ENCODE measurements around the gene TSPEAR. TPM values are rescaled to one million over a fixed set of nuclear protein-coding genes. Genes with fewer than 3 reads are reported as not detected.

The TSPEAR gene
- total RNA-seq, 1 donor from 2014 or later, result not detected

DNA sequence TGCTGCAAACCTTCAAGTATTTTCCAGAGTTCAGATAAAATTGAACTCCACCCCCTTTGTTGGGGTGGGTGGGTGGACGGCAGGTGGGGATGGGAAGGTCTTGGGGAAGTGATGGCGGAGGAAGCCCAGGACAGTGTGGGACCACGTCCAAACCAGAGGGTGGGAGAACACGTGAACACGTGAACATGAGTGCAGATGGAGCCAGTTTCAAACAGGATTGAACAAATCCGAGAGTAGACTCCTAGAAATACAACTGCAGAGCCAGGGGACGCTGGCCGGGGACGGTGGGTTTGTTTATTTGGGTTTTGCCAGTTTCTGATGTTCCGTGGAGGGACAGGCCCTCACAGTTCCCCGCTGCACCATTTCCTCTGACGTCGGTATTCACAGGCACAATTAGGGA, 163.0 kb downstream of the TSPEAR start:
- DNase-seq (ENCODE audit: low read depth), result no peak

DNA sequence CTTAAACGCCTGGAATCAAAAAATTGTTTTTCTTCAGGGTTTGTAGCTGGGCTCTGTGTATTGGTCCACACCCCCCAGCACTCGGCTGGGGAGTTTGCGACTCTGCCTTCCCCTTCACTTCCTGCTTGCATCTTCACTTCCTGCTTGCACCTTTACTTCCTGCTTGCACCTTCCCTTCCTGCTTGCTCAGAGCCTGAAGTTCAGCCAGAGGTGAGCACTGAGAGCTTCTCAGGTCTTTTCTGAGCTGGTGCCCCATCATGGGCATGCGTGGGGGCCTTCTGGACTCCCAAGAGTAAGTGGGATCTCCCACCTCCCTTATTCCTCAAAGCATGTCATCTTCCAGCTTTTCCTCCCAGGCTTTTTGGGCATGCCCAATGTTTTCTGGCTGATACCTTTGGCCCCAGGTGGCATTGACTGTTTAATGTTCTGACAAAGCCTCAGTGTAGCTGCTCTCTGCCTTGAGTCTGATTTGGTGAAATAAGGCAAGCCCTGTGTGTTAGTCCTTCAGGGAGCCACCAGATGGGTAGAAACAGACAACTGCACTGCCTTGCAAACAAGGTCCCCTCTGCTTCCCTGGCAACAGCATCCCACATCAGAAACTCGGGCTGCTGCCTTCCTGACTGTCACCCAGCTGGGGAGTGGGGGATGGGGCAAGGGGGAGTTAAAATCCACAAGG, 163.6 kb downstream of the TSPEAR start:
- DNase-seq (ENCODE audit: low read depth), result no peak

DNA sequence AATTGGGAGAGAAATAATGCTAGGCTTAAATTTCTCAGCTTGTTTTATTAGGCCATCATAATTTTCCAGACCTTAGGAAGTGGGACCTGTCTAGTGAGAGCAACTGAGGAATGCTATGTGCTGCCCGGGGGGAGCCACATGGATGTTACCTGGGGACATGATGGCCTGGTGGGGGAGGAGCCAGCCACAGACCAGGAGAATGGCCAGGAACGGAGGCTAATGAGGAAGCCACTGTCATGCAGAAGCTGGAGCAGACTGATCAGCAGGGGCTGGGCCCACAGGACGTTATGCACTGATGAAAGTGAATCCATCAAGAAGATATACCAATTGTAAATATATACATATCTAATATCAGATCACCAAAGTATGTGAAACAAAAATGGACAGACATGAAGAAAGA, 166.8 kb downstream of the TSPEAR start:
- DNase-seq (ENCODE audit: low read depth), result no peak

DNA sequence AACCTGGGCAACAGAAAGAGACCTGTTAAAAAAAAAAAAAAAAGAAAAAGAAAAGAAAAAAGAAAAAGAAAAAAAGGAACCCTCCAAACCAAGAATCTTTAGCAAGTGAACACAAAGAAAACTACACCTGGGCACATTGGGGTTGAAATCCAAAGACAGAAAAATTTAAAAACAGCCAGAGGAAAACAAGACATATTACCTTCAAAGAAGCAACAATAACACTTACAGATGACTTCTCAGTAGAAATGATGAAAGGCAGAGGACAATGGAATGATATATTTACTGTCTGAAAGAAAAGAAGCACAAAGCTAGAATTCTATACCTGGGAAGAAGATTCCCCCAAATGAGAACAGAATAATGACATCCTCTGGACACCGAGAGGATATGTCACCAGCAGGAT, 168.7 kb downstream of the TSPEAR start:
- DNase-seq (ENCODE audit: low read depth), result no peak

DNA sequence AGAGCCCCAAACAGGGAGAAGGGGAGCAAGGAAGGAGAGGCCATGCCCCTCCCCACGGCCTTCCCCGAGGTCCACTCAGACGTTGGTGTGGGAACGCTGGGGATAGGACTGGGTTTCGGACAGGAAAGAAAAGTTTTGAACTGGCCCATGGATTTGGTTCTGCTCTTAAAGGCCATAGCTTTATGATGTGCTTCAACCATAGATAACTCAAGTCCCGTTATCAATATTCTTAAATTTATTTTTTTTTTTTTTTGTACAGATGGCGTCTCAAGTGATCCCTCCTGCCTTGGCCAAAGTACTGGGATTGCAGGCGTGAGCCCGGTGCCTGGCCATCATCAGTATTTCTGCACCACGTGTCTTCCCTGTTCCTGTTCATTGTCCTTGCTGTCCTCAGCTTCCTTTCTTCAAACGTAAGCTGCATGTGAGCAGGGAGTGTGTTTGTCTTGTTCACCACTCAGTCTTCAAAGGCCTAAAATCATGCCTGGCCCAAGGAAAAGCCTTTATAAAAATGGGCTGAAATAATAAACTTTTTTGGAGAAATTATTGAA, 170.6 kb downstream of the TSPEAR start:
- DNase-seq (ENCODE audit: low read depth), result no peak

DNA sequence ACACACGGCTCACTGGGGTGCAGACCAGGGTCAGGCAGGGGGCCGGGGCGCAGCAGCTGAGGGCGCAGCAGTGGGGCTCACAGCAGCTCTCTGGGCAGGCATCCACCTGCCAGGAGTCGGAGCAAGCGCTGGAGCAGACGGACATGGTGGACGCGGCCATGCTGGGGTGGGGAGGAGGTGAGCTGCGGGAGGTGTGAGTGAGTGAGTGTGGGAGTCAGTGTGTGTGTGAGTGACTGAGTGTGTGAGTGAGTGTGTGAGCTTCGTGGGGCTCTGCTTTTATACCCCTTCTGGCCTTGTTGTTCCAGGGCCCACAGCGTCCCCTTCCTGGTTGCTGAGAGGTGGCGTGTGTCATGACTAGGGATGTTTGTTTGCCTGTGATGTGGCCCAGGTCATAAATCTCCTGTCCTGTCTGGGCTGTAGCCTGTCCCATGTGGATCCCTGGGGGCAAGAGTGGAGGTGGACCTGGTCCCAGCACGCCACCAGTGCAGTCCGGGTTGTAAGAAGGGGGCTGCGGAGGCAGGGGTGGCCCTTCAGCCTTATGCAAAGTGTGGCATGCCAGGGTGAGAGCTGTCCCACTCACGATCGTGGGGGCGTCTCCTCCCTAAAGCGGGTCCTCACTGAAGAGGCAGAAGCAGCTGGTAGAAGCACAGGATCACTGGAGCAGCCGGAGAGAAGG, 171.2 kb downstream of the TSPEAR start, which contains the start of gene KRTAP10-1:
Gene KRTAP10-1 (minus strand): TSS at position 205 of the 676 bp plus-strand sequence. CDS start 45 bp downstream, at position 160.
- no peak for DNase-seq (ENCODE audit: low read depth)

DNA sequence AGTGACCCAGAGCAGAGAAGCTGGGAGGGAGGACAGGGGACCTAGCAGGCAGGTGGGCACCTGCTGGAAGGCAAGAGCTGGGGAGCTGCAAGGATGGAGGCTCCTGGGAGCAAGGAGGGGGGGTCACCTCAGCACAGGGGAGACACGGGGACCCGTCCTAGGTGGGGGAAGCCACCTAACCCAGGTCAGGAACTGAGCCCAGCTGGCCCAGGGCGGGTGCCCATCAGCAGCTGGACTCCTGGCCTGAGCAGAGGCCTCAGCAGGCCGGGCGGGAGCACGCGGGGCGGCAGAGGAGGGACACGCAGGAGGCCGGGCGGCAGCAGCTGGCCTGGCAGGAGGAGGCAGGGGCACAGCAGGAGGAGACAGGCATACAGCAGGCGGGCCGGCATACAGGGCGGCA, 172.3 kb downstream of the TSPEAR start:
- no peak for DNase-seq (ENCODE audit: low read depth)

DNA sequence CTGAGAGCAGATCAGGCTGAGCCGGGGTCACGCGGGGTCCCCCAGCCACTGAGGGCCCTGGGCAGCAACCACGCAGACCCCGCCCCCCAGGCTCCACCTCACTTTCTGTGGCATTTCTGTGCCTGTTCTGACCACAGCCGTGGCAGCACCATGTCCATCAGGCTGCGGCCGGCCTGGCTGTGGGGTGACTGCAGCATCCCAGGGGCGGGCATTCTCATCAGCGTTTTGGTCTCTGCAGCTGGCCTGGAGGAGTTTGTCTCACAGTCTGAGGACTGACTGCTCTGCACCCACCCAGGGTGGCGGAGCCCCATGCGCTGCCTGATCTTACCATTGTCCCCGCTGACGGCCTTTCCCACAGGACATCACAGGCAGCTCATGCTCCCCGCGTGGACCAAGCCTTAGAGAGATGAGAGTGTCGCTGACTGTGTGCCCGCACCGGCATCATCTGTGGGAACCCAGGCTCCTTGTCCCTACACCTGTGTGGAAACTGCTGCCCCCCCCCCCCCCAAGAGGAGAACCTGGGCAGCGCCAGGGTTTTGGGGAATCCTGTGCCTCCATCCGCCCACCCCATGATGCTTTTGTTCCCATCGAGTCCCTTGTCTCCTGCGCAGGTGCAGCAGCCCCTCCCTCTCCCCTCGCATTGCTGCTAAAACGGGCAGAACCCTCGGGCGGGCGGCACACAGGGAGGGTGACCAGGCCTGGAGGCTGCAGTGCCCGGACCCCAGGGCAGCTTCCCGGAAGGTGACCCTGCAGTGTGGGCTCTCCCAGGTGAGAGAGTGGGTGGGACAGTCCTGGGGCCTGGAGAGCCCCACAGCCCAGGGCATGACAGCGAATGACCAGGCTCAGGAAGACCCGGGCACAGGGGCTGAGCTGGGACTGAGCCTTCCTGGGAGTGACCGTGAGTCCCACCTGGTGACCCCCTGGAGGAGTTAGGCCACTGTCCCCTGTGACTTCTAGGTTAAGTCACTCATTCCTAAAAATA, 173.2 kb downstream of the TSPEAR start:
- DNase-seq (ENCODE audit: low read depth), result no peak

DNA sequence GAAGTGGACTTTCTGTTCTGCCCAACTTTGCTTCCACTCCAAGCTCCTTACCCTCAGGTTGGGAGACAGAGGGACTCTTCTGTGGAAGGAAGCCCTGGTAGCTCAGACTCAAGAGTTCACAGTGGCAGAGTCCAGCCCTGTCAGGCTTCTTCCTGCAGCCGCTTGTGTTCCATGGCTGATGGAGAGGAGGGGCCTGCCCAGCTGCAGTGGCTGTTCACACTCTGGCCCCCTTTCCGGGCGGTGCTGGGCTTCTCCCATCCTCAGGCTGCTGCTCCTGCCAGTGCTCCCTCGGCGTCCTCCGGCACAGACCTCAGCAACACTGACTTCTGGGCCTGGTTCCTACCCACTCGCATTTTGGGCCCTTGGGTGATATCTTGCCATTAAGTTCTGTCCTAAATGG, 175.4 kb downstream of the TSPEAR start:
- DNase-seq (ENCODE audit: low read depth), result no peak

DNA sequence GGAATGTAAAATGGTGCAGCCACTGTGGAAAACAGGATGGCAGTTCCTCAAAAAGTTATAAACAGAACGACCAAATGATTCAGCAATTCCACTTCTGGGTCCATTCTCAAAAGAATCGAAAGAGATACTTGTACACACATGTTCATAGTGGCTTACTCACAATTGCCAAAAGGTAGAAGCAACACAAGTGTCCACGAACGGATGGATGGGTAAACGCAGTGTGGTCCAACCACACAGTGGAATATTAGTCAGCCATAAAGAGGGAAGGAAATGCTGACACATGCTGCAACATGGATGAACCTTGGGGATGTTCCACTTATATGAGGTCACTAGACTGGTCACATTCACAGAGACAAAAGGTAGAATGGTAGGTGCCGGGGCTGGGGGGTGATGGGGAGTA, 176.7 kb downstream of the TSPEAR start:
- no peak for DNase-seq (ENCODE audit: low read depth)

DNA sequence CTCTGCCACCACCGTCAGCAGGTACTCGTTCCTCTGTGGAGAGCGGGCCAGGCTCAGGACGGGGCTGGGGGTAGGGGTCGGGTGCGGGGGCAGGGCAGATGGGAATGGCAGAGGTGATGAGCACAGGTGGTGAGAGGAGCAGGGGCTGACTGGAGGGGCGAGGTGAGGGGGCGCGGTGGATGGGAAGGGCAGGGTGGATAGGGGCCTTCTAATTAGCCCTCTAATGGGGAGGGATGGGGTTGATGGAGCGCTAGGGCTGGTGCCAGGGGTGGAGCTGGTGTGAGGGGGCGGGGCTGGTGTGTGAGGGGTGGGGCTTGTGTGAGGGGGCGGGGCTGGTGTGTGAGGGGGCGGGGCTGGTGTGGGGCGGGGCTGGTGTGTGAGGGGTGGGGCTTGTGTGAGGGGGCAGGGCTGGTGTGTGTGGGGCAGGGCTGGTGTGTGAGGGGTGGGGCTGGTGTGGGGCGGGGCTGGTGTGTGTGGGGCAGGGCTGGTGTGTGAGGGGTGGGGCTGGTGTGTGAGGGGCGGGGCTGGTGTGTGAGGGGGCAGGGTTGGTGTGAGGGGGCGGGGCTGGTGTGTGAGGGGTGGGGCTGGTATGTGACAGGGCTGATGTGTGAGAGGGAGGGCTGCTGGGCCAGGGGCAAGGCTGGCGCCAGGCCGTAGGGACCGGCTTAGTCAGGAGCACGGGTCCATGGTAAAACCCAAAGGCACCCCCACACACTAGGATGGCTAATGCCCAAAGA, 177.3 kb downstream of the TSPEAR start:
- no peak for DNase-seq (ENCODE audit: low read depth)

DNA sequence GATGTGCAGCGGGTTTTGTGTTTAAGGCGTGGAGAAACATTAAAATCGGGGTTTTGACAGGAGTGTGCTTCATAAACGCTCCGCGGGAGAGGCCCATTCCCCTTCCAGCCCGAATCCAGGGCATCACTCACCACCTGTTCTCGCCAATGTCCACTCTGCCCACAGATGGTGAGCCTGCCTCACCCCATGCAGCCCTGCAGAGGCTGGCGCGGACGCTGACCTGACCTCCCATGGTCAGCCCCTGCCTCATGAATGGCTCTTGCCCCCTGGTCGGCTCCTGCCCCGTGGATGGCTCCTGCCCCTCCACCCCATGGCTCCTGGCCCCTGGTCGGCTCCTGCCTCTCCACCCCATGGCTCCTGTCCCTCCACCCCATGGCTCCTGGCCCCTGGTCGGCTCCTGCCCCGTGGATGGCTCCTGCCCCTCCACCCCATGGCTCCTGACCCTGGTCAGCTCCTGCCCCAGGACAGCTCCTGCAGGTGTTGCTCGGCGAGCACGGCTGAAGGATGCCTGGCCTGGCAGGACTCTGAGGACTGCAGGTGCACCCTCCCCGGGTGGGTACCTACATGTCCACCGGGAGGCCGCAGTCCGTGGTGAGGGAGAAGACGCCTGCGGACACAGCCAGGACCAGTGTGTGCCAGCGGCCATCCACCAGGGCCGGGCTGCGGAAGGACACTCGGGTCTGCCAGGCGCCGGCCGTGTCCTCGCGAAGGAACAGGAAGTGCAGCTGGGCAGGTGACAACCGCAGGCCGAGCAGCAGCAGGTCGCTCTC, 178.1 kb downstream of the TSPEAR start:
- DNase-seq (ENCODE audit: low read depth), result no peak

DNA sequence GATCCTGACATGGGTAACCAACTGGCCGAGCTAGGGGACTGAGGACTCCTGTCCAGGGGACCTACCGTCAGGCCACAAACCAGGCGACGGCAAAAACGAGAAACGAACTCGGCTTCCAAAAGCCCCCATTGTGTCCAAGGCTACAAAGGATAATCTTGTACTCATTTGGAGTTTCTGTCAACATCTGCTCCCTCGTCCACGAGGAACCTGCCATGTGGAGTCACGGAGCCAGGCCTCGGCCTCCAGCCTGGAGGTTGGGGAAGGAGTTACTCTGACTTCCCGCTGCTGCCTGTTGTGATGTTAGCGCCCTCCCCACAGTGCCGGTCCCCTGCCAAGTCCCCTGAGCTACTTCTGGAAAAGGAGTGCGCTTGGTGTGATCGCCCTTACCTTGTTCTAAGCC, 178.7 kb downstream of the TSPEAR start:
- DNase-seq (ENCODE audit: low read depth), result no peak

DNA sequence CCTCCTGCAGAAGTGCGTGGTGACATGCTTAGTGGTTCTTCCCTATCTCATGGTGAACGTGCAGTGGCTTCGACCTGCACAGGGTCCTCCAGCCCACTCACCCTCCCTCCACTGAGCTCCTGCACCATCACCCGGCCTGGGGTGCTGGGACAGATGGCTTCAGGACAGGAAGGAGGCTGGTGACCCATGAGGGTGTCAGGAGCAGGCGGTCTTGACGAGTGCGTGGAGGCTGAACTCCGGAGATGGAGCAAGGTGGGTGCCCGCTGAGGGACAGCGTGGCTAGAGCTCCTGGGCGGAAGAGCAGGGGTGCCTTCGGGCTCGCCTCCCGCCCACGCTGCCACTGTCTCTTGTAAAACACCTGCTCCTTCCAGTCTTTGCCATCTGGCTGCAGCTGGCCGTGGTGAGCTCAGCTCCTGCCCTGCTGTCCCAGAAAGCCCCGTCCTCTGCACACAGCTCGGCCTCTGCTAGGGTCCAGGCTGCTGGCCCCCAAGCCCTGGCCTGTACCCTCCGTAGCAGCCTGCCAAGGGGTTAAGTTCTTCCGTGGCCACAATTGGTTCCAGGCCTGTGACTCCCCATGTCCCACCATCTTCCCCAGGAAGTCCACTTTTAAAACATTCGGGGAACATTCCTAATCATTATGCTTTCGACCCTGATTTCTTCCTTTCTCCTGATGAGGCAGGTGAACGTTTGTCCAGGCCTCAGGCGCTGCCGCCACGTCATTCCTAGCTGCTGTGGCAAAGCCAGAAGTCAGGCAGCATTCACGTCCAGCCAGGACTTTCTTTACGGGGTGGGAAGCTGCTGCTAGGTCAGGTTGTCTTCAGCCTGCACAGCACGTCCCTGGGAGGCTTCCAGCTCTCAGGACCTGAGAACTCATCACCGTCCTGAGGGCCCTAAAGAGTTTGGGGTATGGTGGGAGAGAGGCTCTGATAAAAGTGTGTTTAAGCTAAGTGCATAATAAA, 179.5 kb downstream of the TSPEAR start:
- DNase-seq (ENCODE audit: low read depth), result no peak

DNA sequence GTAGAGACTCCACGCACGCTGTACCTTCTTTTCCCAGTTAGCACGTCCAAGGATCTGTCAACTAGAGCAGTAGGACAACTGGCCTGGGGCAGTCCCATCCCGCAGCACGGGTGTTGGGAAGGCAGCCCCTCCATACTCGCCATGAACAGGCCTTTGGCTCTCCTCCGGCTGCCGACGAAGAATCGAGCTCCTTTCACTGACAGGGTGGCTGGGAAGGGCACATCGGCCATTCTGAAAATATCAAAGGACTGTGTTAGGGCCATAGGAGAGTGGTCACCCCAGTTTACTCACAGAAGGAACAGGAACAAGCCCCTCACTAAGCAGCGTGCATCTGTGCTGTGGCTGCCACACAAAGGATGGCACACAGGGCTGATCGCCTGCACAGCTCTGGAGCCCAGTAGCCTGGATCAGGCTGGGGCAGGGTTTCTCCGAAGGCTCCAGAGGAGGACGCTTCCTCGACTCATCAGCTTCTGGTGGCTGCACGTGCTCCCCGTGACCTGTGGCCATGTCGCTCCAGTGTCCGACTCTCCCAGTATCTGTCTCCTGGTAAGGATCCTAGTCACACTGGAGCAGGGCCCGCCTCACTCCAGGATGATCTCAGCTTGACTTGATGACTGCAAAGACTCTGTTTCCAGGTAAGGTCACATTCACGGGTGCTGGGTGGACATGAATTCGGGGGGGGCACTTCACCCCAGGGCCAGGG, 180.3 kb downstream of the TSPEAR start:
- no peak for DNase-seq (ENCODE audit: low read depth)

DNA sequence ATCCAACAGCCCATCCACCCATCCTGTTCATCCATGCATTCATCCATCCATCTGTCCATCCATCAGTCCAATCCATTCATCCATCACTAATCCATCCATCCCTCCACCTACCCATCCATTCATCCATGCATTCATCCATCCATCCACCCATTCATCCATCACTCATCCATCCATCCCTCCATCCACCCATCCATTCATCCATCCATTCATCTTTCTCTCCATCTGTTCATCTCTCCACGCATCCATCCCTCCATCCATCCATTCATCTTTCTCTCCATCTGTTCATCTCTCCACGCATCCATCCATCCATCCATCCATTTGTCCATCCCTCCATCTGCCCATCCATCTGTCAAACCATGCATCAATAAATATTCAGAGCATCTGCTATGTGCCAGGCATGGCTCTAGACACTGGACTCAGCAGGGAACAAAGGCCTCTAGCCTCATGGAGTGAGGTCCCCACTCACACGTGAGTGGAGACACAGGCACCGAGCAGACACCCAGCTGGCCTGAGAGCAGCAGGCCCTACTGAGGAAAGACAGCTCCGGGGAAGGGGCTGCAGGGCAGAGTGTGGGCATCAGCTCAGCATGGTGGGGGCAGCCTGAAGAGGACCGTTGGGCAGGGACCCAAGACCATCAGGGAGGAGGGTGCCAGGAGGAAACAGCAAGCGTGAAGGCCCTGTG, 181.0 kb downstream of the TSPEAR start:
- DNase-seq (ENCODE audit: low read depth), result no peak

DNA sequence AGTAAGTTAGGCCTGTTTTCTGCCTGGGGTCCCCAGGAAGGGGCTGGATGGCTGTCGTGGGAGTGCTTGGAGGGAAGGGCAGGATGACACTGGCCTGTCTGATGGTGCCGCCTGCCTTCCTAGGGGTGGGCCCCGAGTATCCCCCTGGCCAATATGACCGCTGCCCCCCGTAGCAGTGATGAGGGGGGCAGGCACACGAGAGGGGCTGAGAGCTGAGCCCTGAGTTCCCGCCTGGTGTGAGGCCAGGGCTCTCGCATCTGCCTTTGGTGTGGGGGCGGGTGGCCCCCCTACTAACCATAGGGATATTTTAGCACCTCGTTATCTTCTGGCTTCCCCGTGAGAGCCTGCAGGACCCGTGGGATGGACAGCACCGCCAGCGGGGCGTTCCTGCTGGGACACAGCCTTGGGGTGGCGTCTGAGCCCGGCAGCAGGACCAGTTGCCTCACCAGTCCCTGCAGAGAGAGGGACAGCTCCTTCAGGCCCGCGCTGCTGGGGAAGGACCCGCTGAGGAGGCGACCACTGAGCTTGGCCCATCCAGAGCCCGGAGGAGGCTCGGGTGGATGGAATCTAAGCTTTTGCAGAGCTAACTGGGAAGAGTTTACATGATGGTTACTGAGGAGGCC, 181.8 kb downstream of the TSPEAR start:
- DNase-seq (ENCODE audit: low read depth), result no peak

DNA sequence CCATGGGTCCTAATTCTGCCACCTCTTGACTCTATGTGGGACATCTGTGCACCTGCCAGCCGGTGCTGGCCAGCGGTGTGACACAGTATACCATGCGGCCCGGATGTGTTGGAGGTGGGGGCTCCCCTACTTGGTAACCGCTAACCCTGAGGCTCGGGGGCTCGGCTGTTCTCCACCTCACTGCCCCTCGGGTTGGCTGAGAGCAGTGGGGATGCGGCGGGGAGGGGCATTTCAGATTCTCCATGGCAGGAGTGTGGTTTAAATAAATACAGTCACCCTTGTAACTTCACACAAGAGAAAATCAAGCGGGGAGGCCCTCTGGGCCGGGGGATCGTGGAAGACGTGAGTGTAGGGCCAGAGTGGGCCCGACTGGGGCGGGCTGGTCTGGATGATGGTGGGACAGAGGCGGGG, 182.4 kb downstream of the TSPEAR start:
- no peak for DNase-seq (ENCODE audit: low read depth)
